Mesenchymal stem cell (in vitro differentiated cells and primary cell): ENCODE measurements around the gene CAPN11.
A peak's percentile ranks its signal among the peaks of the same experiment; 100 is the strongest.

ENCODE experiments used
- DNase-seq: peaks from one replicate; pipeline ENCODE4 v3.0.0-alpha.2; 2013
- H2AFZ ChIP-seq: one replicate; pipeline ENCODE4 v1.6.1; 2013; ENCODE audit warnings: low read depth, mild to moderate bottlenecking, control low read depth, inconsistent platforms, low read length, moderate library complexity
- H2AK5ac ChIP-seq: 2 replicates; pipeline ENCODE4 v1.6.1; 2013; ENCODE audit warnings: low read length, moderate library complexity, mild to moderate bottlenecking, inconsistent platforms; ENCODE audit not compliant: severe bottlenecking
- H2BK120ac ChIP-seq: one replicate; pipeline ENCODE4 v1.6.1; 2013; ENCODE audit warnings: low read depth, mild to moderate bottlenecking, inconsistent platforms, low read length, moderate library complexity
- H2BK12ac ChIP-seq, 2 experiments: one replicate each; pipeline ENCODE4 v1.6.1; 2013; ENCODE audit warnings: inconsistent platforms in 2 of 2, low read length in 2 of 2, mild to moderate bottlenecking in 2 of 2, moderate library complexity in 2 of 2, control low read depth in 1 of 2
- H2BK15ac ChIP-seq: one replicate; pipeline ENCODE4 v1.6.1; 2013; ENCODE audit warnings: mild to moderate bottlenecking, low read depth, inconsistent platforms; ENCODE audit not compliant: poor library complexity, severe bottlenecking
- H2BK5ac ChIP-seq: 2 replicates; pipeline ENCODE4 v1.6.1; 2013; ENCODE audit warnings: low read depth, mild to moderate bottlenecking, low read length, control low read depth, inconsistent platforms; ENCODE audit not compliant: poor library complexity, severe bottlenecking
- H3K14ac ChIP-seq, 2 experiments: one replicate each; pipeline ENCODE4 v1.6.1; 2013; ENCODE audit warnings: inconsistent platforms in 2 of 2, low read length in 2 of 2, control low read depth in 1 of 2, mild to moderate bottlenecking in 1 of 2, moderate library complexity in 1 of 2
- H3K18ac ChIP-seq, 2 experiments: one replicate each; pipeline ENCODE4 v1.6.1; 2013; ENCODE audit warnings: inconsistent platforms in 2 of 2, low read length in 2 of 2, control low read depth in 1 of 2, low read depth in 1 of 2, mild to moderate bottlenecking in 1 of 2
- H3K23ac ChIP-seq, 2 experiments: one replicate each; pipeline ENCODE4 v1.6.1; 2013; ENCODE audit warnings: inconsistent platforms in 2 of 2, low read length in 2 of 2, mild to moderate bottlenecking in 2 of 2, moderate library complexity in 2 of 2, control low read depth in 1 of 2
- H3K27ac ChIP-seq: 2 replicates; pipeline ENCODE4 v1.5.1; 2013; ENCODE audit warnings: mild to moderate bottlenecking, moderate library complexity, low read length, control low read depth, inconsistent platforms; ENCODE audit not compliant: poor library complexity, severe bottlenecking
- H3K27me3 ChIP-seq, 2 experiments: 2 replicates each; pipeline versions ENCODE4 v1.6.1 to v1.7.0; 2013; ENCODE audit warnings: low read length in 2 of 2, mild to moderate bottlenecking in 2 of 2, moderate library complexity in 2 of 2, control low read depth in 1 of 2, inconsistent platforms in 1 of 2; ENCODE audit not compliant: control insufficient read depth in 1 of 2, insufficient read depth in 1 of 2
- H3K36me3 ChIP-seq, 2 experiments: 2 replicates each; pipeline versions ENCODE4 v1.6.1 to v1.7.0; 2013; ENCODE audit warnings: low read length in 2 of 2, control low read depth in 1 of 2, inconsistent platforms in 1 of 2, low read depth in 1 of 2, mild to moderate bottlenecking in 1 of 2; ENCODE audit not compliant: insufficient read depth in 2 of 2, control insufficient read depth in 1 of 2
- H3K4ac ChIP-seq, 2 experiments: one replicate each; pipeline ENCODE4 v1.6.1; 2013; ENCODE audit warnings: inconsistent platforms in 2 of 2, low read length in 2 of 2, mild to moderate bottlenecking in 2 of 2, moderate library complexity in 2 of 2, control low read depth in 1 of 2, low read depth in 1 of 2
- H3K4me1 ChIP-seq: 2 replicates; pipeline ENCODE4 v1.6.1; 2013; ENCODE audit warnings: low read depth, low read length, control low read depth; ENCODE audit not compliant: control insufficient read depth, insufficient read depth
- H3K4me2 ChIP-seq: 2 replicates; pipeline ENCODE4 v1.6.1; 2013; ENCODE audit warnings: low read length, mild to moderate bottlenecking, inconsistent platforms; ENCODE audit not compliant: poor library complexity, severe bottlenecking
- H3K4me3 ChIP-seq, 2 experiments: 2 replicates each; pipeline versions ENCODE4 v1.5.1 to v1.7.0; 2013; ENCODE audit warnings: low read length in 2 of 2, mild to moderate bottlenecking in 2 of 2, control low read depth in 1 of 2, low read depth in 1 of 2; ENCODE audit not compliant: insufficient read depth in 1 of 2
- H3K79me1 ChIP-seq: replicated peaks from 2 replicates; pipeline ENCODE4 v1.6.1; 2013; ENCODE audit warnings: mild to moderate bottlenecking, control low read depth, low read length, inconsistent platforms; ENCODE audit not compliant: poor library complexity, severe bottlenecking
- H3K9ac ChIP-seq: 2 replicates; pipeline ENCODE4 v1.7.0; 2013; ENCODE audit warnings: mild to moderate bottlenecking, low read length, moderate library complexity
- H3K9me3 ChIP-seq: 2 replicates; pipeline ENCODE4 v1.7.0; 2013; ENCODE audit warnings: mild to moderate bottlenecking, low read length; ENCODE audit not compliant: control insufficient read depth
- H4K8ac ChIP-seq: one replicate; pipeline ENCODE4 v1.6.1; 2013; ENCODE audit warnings: inconsistent platforms, mild to moderate bottlenecking, low read length, moderate library complexity
- H4K91ac ChIP-seq: one replicate; pipeline ENCODE4 v1.6.1; 2013; ENCODE audit warnings: mild to moderate bottlenecking, low read length, inconsistent platforms
- WGBS: methylation state at CpG from one replicate; pipeline ENCODE4 v1.1.7; 2013; ENCODE audit warnings: mixed read lengths; 5-methylcytosine and 5-hydroxymethylcytosine counted together

The CAPN11 gene

DNA sequence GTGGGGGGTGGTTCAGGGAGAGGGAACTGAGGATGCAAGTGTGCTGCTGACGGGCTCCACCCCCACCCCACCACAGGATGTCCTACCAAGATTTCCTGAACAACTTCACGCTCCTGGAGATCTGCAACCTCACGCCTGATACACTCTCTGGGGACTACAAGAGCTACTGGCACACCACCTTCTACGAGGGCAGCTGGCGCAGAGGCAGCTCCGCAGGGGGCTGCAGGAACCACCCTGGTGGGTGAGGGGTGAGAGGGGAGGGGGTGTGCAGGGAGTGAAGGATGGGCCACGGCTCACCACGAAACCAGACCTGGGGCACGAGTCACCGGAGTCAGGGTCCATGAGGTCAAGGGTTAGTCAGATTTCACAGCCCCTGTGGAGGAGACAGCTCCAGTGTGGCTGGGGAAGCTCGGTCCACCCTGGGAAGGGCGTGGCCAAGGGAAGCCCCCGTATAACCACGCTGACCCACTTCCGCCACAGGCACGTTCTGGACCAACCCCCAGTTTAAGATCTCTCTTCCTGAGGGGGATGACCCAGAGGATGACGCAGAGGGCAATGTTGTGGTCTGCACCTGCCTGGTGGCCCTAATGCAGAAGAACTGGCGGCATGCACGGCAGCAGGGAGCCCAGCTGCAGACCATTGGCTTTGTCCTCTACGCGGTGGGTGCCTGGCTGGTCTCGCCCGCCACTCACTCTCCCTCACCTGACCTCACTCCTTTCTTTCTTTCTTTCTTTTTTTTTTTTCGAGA lies 18.3 kb downstream of the CAPN11 start:
- WGBS: 73% methylated on average over 24 of the region's 24 CpGs
- H2BK15ac ChIP-seq: no peak overlapping the region
- H3K4me1 ChIP-seq: peaks cover 13% of the 10 kb centered on the region
- H3K23ac ChIP-seq: no peak overlapping the region
- DNase-seq: no peak
- no peak overlapping the region for H4K8ac ChIP-seq
- peak overlapping the region in 1 of 2 experiments; percentile 2 for H3K4ac ChIP-seq
- no peak overlapping the region for H2AK5ac ChIP-seq
- no peaks in the 10 kb centered on the region for H3K79me1 ChIP-seq
- no peaks in the 10 kb centered on the region for H3K9me3 ChIP-seq
- no peak overlapping the region for H3K4me3 ChIP-seq
- H3K36me3 ChIP-seq: no peaks in the 10 kb centered on the region
- H2BK120ac ChIP-seq: no peak overlapping the region
- no peak overlapping the region for H2BK12ac ChIP-seq
- no peak overlapping the region for H2BK5ac ChIP-seq
- peak overlapping the region in 1 of 2 experiments; percentile 45 for H3K14ac ChIP-seq
- no peak overlapping the region for H3K4me2 ChIP-seq
- H3K27ac ChIP-seq: no peak overlapping the region
- H4K91ac ChIP-seq: no peak overlapping the region
- H3K27me3 ChIP-seq: no peaks in the 10 kb centered on the region
- no peak overlapping the region for H3K9ac ChIP-seq
- H2AFZ ChIP-seq: no peak overlapping the region
- H3K18ac ChIP-seq: no peak overlapping the region

DNA sequence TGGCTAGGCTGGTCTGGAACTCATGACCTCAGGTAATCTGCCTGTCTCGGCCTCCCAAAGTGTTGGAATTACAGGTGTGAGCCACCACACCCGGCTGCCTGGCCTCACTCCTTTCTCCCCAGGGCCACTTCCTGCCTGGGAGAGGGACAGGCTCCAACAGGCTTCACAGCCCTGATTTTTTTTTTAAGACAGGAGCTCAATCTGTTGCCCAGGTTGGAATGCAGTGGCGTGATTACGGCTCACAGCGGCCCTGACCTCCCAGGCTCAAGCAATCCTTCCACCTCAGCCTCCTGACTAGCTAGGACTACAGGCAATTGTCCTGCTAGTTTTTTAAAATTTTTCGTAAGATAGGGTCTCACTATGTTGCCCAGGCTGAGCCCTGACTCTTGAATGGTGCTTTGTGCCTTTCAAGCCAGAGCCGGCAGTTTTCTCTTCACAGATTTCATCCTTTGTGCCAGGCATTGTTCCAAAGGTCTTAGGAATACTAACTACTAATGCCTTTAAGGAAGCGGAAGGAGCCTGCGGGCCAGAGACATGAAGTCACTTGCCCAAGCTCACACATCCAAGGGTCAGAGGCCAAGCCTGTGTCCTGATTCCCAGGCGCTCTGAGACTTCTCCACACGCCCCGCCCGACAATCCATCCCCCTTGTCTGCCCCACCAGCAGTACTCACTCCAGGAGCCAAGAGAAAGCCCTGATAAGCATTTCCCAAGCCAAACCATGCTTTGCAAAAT lies 19.2 kb downstream of the CAPN11 start:
- Histone ChIP-seq H4K8ac (no peak overlapping the region), H3K36me3 (no peaks in the 10 kb centered on the region), H2BK120ac (no peak overlapping the region), H3K4me3 (no peak overlapping the region), H2BK5ac (no peak overlapping the region), H3K27me3 (no peaks in the 10 kb centered on the region), H3K18ac (no peak overlapping the region), H2BK15ac (no peak overlapping the region), H2AK5ac (no peak overlapping the region), H3K14ac (no peak overlapping the region), H4K91ac (no peak overlapping the region), H3K9ac (no peak overlapping the region), H3K79me1 (no peaks in the 10 kb centered on the region), H3K4me1 (peaks cover 10% of the 10 kb centered on the region), H3K23ac (no peak overlapping the region), H3K4me2 (no peak overlapping the region), H3K27ac (no peak overlapping the region), H3K9me3 (no peaks in the 10 kb centered on the region), H3K4ac (no peak overlapping the region), H2BK12ac (no peak overlapping the region), H2AFZ (no peak overlapping the region)
- DNase-seq: peak; percentile 37
- WGBS: 86% methylated on average over 13 of the region's 13 CpGs

DNA sequence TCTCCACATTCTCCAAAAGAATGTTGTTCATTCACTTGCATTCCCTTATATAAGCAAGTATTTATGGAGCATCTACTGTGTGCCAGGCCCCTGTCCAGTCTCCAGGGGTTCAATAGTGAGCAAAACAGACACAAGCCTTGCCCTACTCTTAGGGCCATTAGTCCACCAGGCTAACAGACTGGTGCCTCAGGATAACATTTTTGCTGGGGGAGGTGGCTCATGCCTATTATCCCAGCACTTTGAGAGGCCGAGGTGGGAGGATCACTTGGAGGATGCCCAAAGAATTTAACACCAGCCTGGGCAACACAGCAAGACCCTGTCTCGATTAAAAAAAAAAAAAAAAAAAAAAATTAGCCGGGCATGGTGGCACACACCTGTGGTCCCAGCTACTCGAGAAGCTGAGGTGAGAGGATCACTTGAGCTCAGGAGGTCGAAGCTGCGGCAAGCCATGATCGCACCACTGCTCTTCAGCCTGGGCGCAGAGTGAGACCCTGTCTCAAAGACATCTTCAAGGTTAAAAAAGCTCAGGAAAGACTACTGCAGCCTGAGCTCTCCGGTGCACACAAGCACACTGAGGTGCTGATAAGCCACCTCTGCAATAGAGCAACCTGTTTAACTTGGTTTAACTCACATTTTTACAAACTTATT lies 19.9 kb downstream of the CAPN11 start:
- H3K4me2 ChIP-seq: no peak overlapping the region
- H3K18ac ChIP-seq: no peak overlapping the region
- H3K79me1 ChIP-seq: no peaks in the 10 kb centered on the region
- H3K9ac ChIP-seq: no peak overlapping the region
- no peak overlapping the region for H3K4ac ChIP-seq
- no peak overlapping the region for H2AK5ac ChIP-seq
- H3K27me3 ChIP-seq: peaks cover 0 to 7% of the 10 kb centered on the region in 2 experiments
- no peak overlapping the region for H2BK5ac ChIP-seq
- H3K4me1 ChIP-seq: peaks cover 8% of the 10 kb centered on the region
- no peak for DNase-seq
- no peak overlapping the region for H2BK12ac ChIP-seq
- no peaks in the 10 kb centered on the region for H3K36me3 ChIP-seq
- H3K4me3 ChIP-seq: peak overlapping the region in 1 of 2 experiments; percentile 23
- H2AFZ ChIP-seq: no peak overlapping the region
- no peak overlapping the region for H4K8ac ChIP-seq
- H3K27ac ChIP-seq: no peak overlapping the region
- H3K14ac ChIP-seq: no peak overlapping the region
- no peak overlapping the region for H2BK15ac ChIP-seq
- no peak overlapping the region for H4K91ac ChIP-seq
- H2BK120ac ChIP-seq: no peak overlapping the region
- no peak overlapping the region for H3K23ac ChIP-seq
- 93% methylated on average over 9 of the region's 9 CpGs for WGBS
- no peaks in the 10 kb centered on the region for H3K9me3 ChIP-seq

DNA sequence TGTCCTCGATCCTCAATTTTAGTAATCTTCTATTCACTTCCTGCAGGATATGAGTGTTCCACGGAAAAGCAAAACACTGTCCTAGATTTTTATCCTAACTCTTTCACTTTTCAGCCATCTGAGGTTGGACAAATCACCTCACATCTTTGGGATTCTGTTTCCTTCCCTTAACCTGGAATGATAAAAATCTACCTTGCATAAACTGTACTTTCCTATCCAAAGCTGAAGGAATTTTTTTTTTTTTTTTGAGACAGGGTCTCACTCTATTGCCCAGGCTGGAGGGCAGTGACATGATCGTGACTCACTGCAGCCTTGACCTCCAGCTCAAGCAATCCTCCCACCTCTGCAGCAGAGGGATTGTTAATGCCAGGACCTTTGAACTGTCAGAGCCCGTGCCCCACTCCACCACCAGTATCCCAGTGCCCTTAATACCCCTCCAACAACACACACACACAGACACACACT lies 20.5 kb downstream of the CAPN11 start:
- peak overlapping the region in 1 of 2 experiments; percentile 23 for H3K4me3 ChIP-seq
- H3K79me1 ChIP-seq: no peaks in the 10 kb centered on the region
- H2AFZ ChIP-seq: no peak overlapping the region
- no peak overlapping the region for H3K4ac ChIP-seq
- no peak overlapping the region for H3K4me2 ChIP-seq
- no peak overlapping the region for H3K23ac ChIP-seq
- no peak overlapping the region for H2BK5ac ChIP-seq
- no peak overlapping the region for H4K91ac ChIP-seq
- no peak overlapping the region for H2BK15ac ChIP-seq
- no peak overlapping the region for H3K18ac ChIP-seq
- H3K9ac ChIP-seq: no peak overlapping the region
- no peak overlapping the region for H4K8ac ChIP-seq
- no peak for DNase-seq
- H2AK5ac ChIP-seq: no peak overlapping the region
- H3K36me3 ChIP-seq: no peaks in the 10 kb centered on the region
- peaks cover 3 to 12% of the 10 kb centered on the region in 2 experiments for H3K27me3 ChIP-seq
- no peak overlapping the region for H3K14ac ChIP-seq
- no peak overlapping the region for H2BK120ac ChIP-seq
- H3K4me1 ChIP-seq: peaks cover 8% of the 10 kb centered on the region
- 27% methylated on average over 4 of the region's 4 CpGs for WGBS
- no peaks in the 10 kb centered on the region for H3K9me3 ChIP-seq
- H3K27ac ChIP-seq: no peak overlapping the region
- H2BK12ac ChIP-seq: no peak overlapping the region
